Astrocyte (in vitro differentiated cells and primary cell): ENCODE data around the gene PTPRO. TPM values are rescaled to one million over a fixed set of nuclear protein-coding genes. Genes with fewer than 3 reads are reported as not detected.

Experiments used
- DNase-seq: peaks from one replicate; pipeline ENCODE4 v3.0.0-alpha.2; 2010; ENCODE audit warnings: low read depth
- FAIRE-seq: peaks from 2 replicates; lab custom pipeline; 2011; peaks lifted over from hg19 to GRCh38; lab: Jason Lieb, UNC
- H2AFZ ChIP-seq: 2 replicates; pipeline ENCODE4 v1.6.0; 2012; ENCODE audit warnings: low read depth, low read length, inconsistent platforms
- H3K27ac ChIP-seq: 2 replicates; pipeline ENCODE4 v1.5.1; 2011; ENCODE audit warnings: low read depth, low read length, inconsistent platforms
- H3K27me3 ChIP-seq: 2 replicates; pipeline ENCODE4 v1.6.0; 2011; ENCODE audit warnings: low read length, inconsistent platforms; ENCODE audit not compliant: insufficient read depth
- H3K36me3 ChIP-seq: 2 replicates; pipeline ENCODE4 v1.5.1; 2011; ENCODE audit warnings: low read length, inconsistent platforms; ENCODE audit not compliant: insufficient read depth
- H3K4me1 ChIP-seq: 2 replicates; pipeline ENCODE4 v1.5.1; 2011; ENCODE audit warnings: low read length, inconsistent platforms; ENCODE audit not compliant: insufficient read depth
- H3K4me2 ChIP-seq: 2 replicates; pipeline ENCODE4 v1.6.0; 2012; ENCODE audit warnings: low read length, inconsistent platforms
- H3K4me3 ChIP-seq: 2 replicates; pipeline ENCODE4 v1.5.1; 2011; ENCODE audit warnings: low read depth, mild to moderate bottlenecking, low read length, inconsistent platforms; ENCODE audit not compliant: insufficient read depth
- H3K79me2 ChIP-seq: 2 replicates; pipeline ENCODE4 v1.6.0; 2012; ENCODE audit warnings: mild to moderate bottlenecking, low read length, inconsistent platforms; ENCODE audit not compliant: insufficient read depth
- H3K9ac ChIP-seq: 2 replicates; pipeline ENCODE4 v1.6.0; 2012; ENCODE audit warnings: mild to moderate bottlenecking, low read length, inconsistent platforms
- H3K9me3 ChIP-seq: 2 replicates; pipeline ENCODE4 v1.5.1; 2012; ENCODE audit warnings: low read depth, mild to moderate bottlenecking, low read length, inconsistent platforms; ENCODE audit not compliant: insufficient read depth
- H4K20me1 ChIP-seq: 2 replicates; pipeline ENCODE4 v1.6.0; 2012; ENCODE audit warnings: low read length, inconsistent platforms; ENCODE audit not compliant: insufficient read depth
- H3K27ac Mint-ChIP-seq: one replicate; pipeline ENCODE4 v1.8.0; 2021; ENCODE audit warnings: mild to moderate bottlenecking, mixed read lengths; ENCODE audit not compliant: unreplicated experiment
- H3K27me3 Mint-ChIP-seq: one replicate; pipeline ENCODE4 v1.8.0; 2021; ENCODE audit warnings: low read depth, mixed read lengths; ENCODE audit not compliant: unreplicated experiment
- H3K36me3 Mint-ChIP-seq: one replicate; pipeline ENCODE4 v1.8.0; 2021; ENCODE audit warnings: low read depth, mixed read lengths; ENCODE audit not compliant: unreplicated experiment
- H3K4me1 Mint-ChIP-seq: one replicate; pipeline ENCODE4 v1.8.0; 2021; ENCODE audit warnings: low read depth, mixed read lengths; ENCODE audit not compliant: unreplicated experiment
- H3K4me3 Mint-ChIP-seq: one replicate; pipeline ENCODE4 v1.8.0; 2021; ENCODE audit warnings: mild to moderate bottlenecking, moderate library complexity, mixed read lengths; ENCODE audit not compliant: unreplicated experiment
- H3K9me3 Mint-ChIP-seq: one replicate; pipeline ENCODE4 v1.8.0; 2021; ENCODE audit warnings: mild to moderate bottlenecking, mixed read lengths; ENCODE audit not compliant: unreplicated experiment
- CTCF ChIP-seq: IDR thresholded peaks from 2 replicates; pipeline ENCODE4 v1.5.1; 2011; ENCODE audit warnings: low read depth, mild to moderate bottlenecking, inconsistent platforms, low read length, moderate library complexity; ENCODE audit not compliant: insufficient read depth
- EZH2 ChIP-seq: IDR thresholded peaks from 2 replicates; pipeline ENCODE4 v1.6.1; 2012; ENCODE audit warnings: mild to moderate bottlenecking, low read length, inconsistent platforms; ENCODE audit not compliant: insufficient read depth
- total RNA-seq: library from RNA; stranded (reverse); gene quantifications from 2 replicates; pipeline ENCODE4 v1.2.1, GENCODE V29; 2021

The PTPRO gene
- total RNA-seq, 1 donor from 2014 or later = 0.39 TPM

- Histone ChIP-seq H3K79me2 (no peaks in the 10 kb centered on the region), H4K20me1 (no peaks in the 10 kb centered on the region), H2AFZ (no peak overlapping the region), H3K36me3 (no peaks in the 10 kb centered on the region), H3K27ac (no peak overlapping the region), H3K27me3 (no peaks in the 10 kb centered on the region), H3K4me2 (no peak overlapping the region), H3K9ac (no peak overlapping the region), H3K4me3 (no peak overlapping the region), H3K4me1 (peaks cover 3% of the 10 kb centered on the region), H3K9me3 (no peaks in the 10 kb centered on the region)
- Mint-ChIP-seq H3K27me3 (no peaks in the 10 kb centered on the region), H3K36me3 (no peaks in the 10 kb centered on the region), H3K4me3 (no peak overlapping the region), H3K4me1 (peaks cover 1% of the 10 kb centered on the region), H3K27ac (no peak overlapping the region), H3K9me3 (no peaks in the 10 kb centered on the region)
- FAIRE-seq (no peak), DNase-seq (no peak)
- TF ChIP-seq CTCF = no peak
- no peak for TF ChIP-seq EZH2
Measured at GRCh38 chr12:15534874-15535273, 212.6 kb downstream of the PTPRO start.

GRCh38 chr12:15535352-15535781 lies 213.1 kb downstream of the PTPRO start:
- no peak overlapping the region for H3K4me3 Mint-ChIP-seq
- H3K27me3 Mint-ChIP-seq = no peaks in the 10 kb centered on the region
- Histone ChIP-seq H3K36me3 (no peaks in the 10 kb centered on the region), H3K4me2 (no peak overlapping the region), H3K27me3 (no peaks in the 10 kb centered on the region), H3K4me1 (peaks cover 7% of the 10 kb centered on the region), H4K20me1 (no peaks in the 10 kb centered on the region), H3K4me3 (no peak overlapping the region), H3K27ac (no peak overlapping the region), H3K9me3 (no peaks in the 10 kb centered on the region), H2AFZ (no peak overlapping the region), H3K9ac (no peak overlapping the region), H3K79me2 (no peaks in the 10 kb centered on the region)
- DNase-seq (no peak), FAIRE-seq (no peak)
- peaks cover 5% of the 10 kb centered on the region for H3K4me1 Mint-ChIP-seq
- TF ChIP-seq EZH2 (no peak), CTCF (no peak)
- H3K36me3 Mint-ChIP-seq = no peaks in the 10 kb centered on the region
- H3K9me3 Mint-ChIP-seq = no peaks in the 10 kb centered on the region
- H3K27ac Mint-ChIP-seq = no peak overlapping the region

- Histone ChIP-seq H2AFZ (no peak overlapping the region), H3K4me1 (peaks cover 11% of the 10 kb centered on the region), H3K79me2 (no peaks in the 10 kb centered on the region), H3K27me3 (no peaks in the 10 kb centered on the region), H4K20me1 (no peaks in the 10 kb centered on the region), H3K9ac (no peak overlapping the region), H3K9me3 (no peaks in the 10 kb centered on the region), H3K4me2 (no peak overlapping the region), H3K27ac (no peak overlapping the region), H3K4me3 (no peak overlapping the region), H3K36me3 (no peaks in the 10 kb centered on the region)
- Mint-ChIP-seq H3K4me1 (peaks cover 14% of the 10 kb centered on the region), H3K36me3 (no peaks in the 10 kb centered on the region), H3K27me3 (no peaks in the 10 kb centered on the region), H3K27ac (no peak overlapping the region), H3K9me3 (no peaks in the 10 kb centered on the region), H3K4me3 (no peak overlapping the region)
- FAIRE-seq = no peak
- DNase-seq = no peak
- TF ChIP-seq EZH2 = no peak
- no peak for TF ChIP-seq CTCF
Measured at GRCh38 chr12:15536446-15536845, 214.1 kb downstream of the PTPRO start.
